Superior temporal gyrus (tissue), 1 donor: Measurements from ENCODE around the gene INSM1.

Source experiments
- DNase-seq: peaks from one replicate; pipeline ENCODE4 v3.0.0-alpha.2; 2016; ENCODE audit errors: extremely low spot score

Gene INSM1

GRCh38 chr20:20417876-20418676 lies 50.2 kb downstream of the INSM1 start:
- DNase-seq, result no peak
